ENCODE results near the gene MBD3L3.
A peak's percentile ranks its signal among the peaks of the same experiment; 100 is the strongest.
"Not testable (repeated sequence)": the region's sequence is repeated elsewhere in the genome, so short reads cannot be mapped to it uniquely, and the experiment has no call there.

MBD3L3 gene

GRCh38 chr19:7059977-7060376 is 1.5 kb upstream of the MBD3L3 start:
- not testable (repeated sequence) for DNase-seq

- DNase-seq = not testable (repeated sequence)
Measured at GRCh38 chr19:7056371-7056770, 2.1 kb downstream of the MBD3L3 start.

- DNase-seq = not testable (repeated sequence)
Measured at GRCh38 chr19:7055679-7056078, 2.8 kb downstream of the MBD3L3 start.

- not testable (repeated sequence) for DNase-seq
Measured at GRCh38 chr19:7054635-7055368, 3.7 kb downstream of the MBD3L3 start.

- not testable (repeated sequence) for DNase-seq
Measured at GRCh38 chr19:7052896-7053295, 5.6 kb downstream of the MBD3L3 start.

GRCh38 chr19:7051421-7051820 is 7.1 kb downstream of the MBD3L3 start:
- not testable (repeated sequence) for DNase-seq

GRCh38 chr19:7049021-7049420 is 9.5 kb downstream of the MBD3L3 start, which contains the start of gene MBD3L2:
Gene MBD3L2, plus strand, starts transcription at chr19:7049321. Its CDS starts 53 bp downstream, at chr19:7049374.
- not testable (repeated sequence) for DNase-seq

GRCh38 chr19:7041563-7041962 is 16.9 kb downstream of the MBD3L3 start:
- not testable (repeated sequence) for DNase-seq

GRCh38 chr19:7040079-7040478 is 18.4 kb downstream of the MBD3L3 start, which contains the start of gene MBD3L4:
Gene MBD3L4, minus strand, starts transcription at chr19:7040179. Its CDS starts 35 bp downstream, at chr19:7040144.
- DNase-seq = not testable (repeated sequence)

- DNase-seq = not testable (repeated sequence)
Measured at GRCh38 chr19:7030278-7030677, 28.2 kb downstream of the MBD3L3 start, which contains the start of gene MBD3L5. Gene MBD3L5, plus strand, starts transcription at chr19:7030578. Its CDS starts 34 bp downstream, at chr19:7030612.

- DNase-seq = not testable (repeated sequence)
Measured at GRCh38 chr19:7028790-7029189, 29.7 kb downstream of the MBD3L3 start.

- DNase-seq = not testable (repeated sequence)
Measured at GRCh38 chr19:7021331-7021730, 37.1 kb downstream of the MBD3L3 start, which contains the start of gene MBD3L2B. Gene MBD3L2B, minus strand, starts transcription at chr19:7021431. Its CDS starts 34 bp downstream, at chr19:7021397.

GRCh38 chr19:7018828-7019227 is 39.6 kb downstream of the MBD3L3 start:
- no peak for DNase-seq

- no peak for DNase-seq
Measured at GRCh38 chr19:7013678-7014077, 44.8 kb downstream of the MBD3L3 start.

- DNase-seq = peak; percentile 11
Measured at GRCh38 chr19:7010722-7011593, 47.5 kb downstream of the MBD3L3 start.

GRCh38 chr19:7007859-7008258 is 50.6 kb downstream of the MBD3L3 start:
- DNase-seq = no peak

Data from NCI-H1105 treated with DMSO at 0.1 percent for 48 hours (cell line).